ENCODE results near the gene ADH1A. TPM values are rescaled to one million over a fixed set of nuclear protein-coding genes. Genes with fewer than 3 reads are reported as not detected.

The ADH1A gene
- total RNA-seq, 1 experiment from 2014 or later: not detected

- Histone ChIP-seq H3K14ac (ENCODE audit: insufficient read depth, low read length) (no peak overlapping the region), H3K56ac (ENCODE audit: insufficient read length, low read depth, low read length) (no peak overlapping the region), H3K18ac (ENCODE audit: insufficient read length, low read depth, low read length) (no peak overlapping the region), H3K23ac (ENCODE audit: insufficient read length, low read depth, low read length) (no peak overlapping the region), H3K79me1 (ENCODE audit: insufficient read depth, low read depth, low read length, poor library complexity, severe bottlenecking) (no peaks in the 10 kb centered on the region), H3K23me2 (ENCODE audit: insufficient read length, low read depth, low read length, poor library complexity, severe bottlenecking) (no peaks in the 10 kb centered on the region), H3K9me3 (ENCODE audit: control insufficient read depth, low read depth, low read length) (no peaks in the 10 kb centered on the region), H2BK120ac (ENCODE audit: low read depth, low read length, poor library complexity, severe bottlenecking) (no peak overlapping the region), H3K79me2 (ENCODE audit: insufficient read depth, low read length) (no peaks in the 10 kb centered on the region), H3K4me1 (ENCODE audit: insufficient read depth, low read length) (no peaks in the 10 kb centered on the region), H4K91ac (ENCODE audit: insufficient read length, low read depth, low read length) (no peak overlapping the region), H3K4me2 (ENCODE audit: insufficient read depth, insufficient read length, low read length) (no peak overlapping the region), H2BK5ac (ENCODE audit: insufficient read length, low read length) (no peak overlapping the region), H3K9ac (ENCODE audit: extremely low read depth, insufficient read length, low read length) (no peak overlapping the region), H2AK5ac (ENCODE audit: insufficient read length, low read length) (no peak overlapping the region), H3K27ac (ENCODE audit: insufficient read length, low read depth, low read length) (no peak overlapping the region), H2AFZ (ENCODE audit: low read length) (no peak overlapping the region), H4K20me1 (ENCODE audit: control insufficient read depth, insufficient read depth, insufficient read length) (no peaks in the 10 kb centered on the region), H4K8ac (replicated peaks; ENCODE audit: insufficient read length, low read depth, low read length) (no peak overlapping the region), H3K27me3 (ENCODE audit: insufficient read depth, low read length) (no peaks in the 10 kb centered on the region), H4K5ac (ENCODE audit: insufficient read length, low read depth, low read length) (no peak overlapping the region), H3K4ac (ENCODE audit: low read depth, low read length) (no peak overlapping the region), H2BK15ac (ENCODE audit: low read depth, low read length) (no peak overlapping the region), H2BK20ac (ENCODE audit: low read depth, low read length, poor library complexity, severe bottlenecking) (no peak overlapping the region), H3T11ph (ENCODE audit: low read length) (no peak overlapping the region), H2BK12ac (ENCODE audit: insufficient read length, low read depth, low read length) (no peak overlapping the region)
- Mint-ChIP-seq H3K4me3 (no peak overlapping the region), H3K4me1 (peaks cover 0 to 4% of the 10 kb centered on the region in 2 experiments; a peak in 1 of 4 replicates), H3K9me3 (peaks cover 3 to 7% of the 10 kb centered on the region in 2 experiments; a peak in 2 of 5 replicates), H3K27me3 (ENCODE audit: low read depth) (no peaks in the 10 kb centered on the region; the same call in 1 of the 2 replicates), H3K36me3 (ENCODE audit: insufficient read depth in 1 of 3, low read depth in 3 of 3) (peaks cover 0 to 9% (median 0%) of the 10 kb centered on the region in 3 experiments; a peak in 1 of 7 replicates), H3K27ac (no peak overlapping the region)
- TF ChIP-seq, protein P1, sequence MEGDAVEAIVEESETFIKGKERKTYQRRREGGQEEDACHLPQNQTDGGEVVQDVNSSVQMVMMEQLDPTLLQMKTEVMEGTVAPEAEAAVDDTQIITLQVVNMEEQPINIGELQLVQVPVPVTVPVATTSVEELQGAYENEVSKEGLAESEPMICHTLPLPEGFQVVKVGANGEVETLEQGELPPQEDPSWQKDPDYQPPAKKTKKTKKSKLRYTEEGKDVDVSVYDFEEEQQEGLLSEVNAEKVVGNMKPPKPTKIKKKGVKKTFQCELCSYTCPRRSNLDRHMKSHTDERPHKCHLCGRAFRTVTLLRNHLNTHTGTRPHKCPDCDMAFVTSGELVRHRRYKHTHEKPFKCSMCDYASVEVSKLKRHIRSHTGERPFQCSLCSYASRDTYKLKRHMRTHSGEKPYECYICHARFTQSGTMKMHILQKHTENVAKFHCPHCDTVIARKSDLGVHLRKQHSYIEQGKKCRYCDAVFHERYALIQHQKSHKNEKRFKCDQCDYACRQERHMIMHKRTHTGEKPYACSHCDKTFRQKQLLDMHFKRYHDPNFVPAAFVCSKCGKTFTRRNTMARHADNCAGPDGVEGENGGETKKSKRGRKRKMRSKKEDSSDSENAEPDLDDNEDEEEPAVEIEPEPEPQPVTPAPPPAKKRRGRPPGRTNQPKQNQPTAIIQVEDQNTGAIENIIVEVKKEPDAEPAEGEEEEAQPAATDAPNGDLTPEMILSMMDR (conservative IDR thresholded peaks at IDR 0.05): no peak
- no peak for DNase-seq
- WGBS (ENCODE audit: extremely low coverage, insufficient read length, low lambda C conversion rate): no CpG with 5 or more reads among the region's 7 CpGs
Measured at GRCh38 chr4:99301376-99302164, 10.8 kb upstream of the ADH1A start.
